B cell (primary cell): Measurements from ENCODE around the gene CXCL3.

Source experiments
- CTCF ChIP-seq: fragments of 200-600 bp; IDR thresholded peaks from one replicate; pipeline ENCODE4 v1.8.0; 2022; ENCODE audit warnings: antibody characterized with exemption, mild to moderate bottlenecking
- EZH2 ChIP-seq: IDR thresholded peaks from 2 replicates; pipeline ENCODE4 v1.6.1; 2012; ENCODE audit warnings: borderline replicate concordance, low read depth, mild to moderate bottlenecking, moderate library complexity, low read length; ENCODE audit not compliant: insufficient read depth, poor library complexity, severe bottlenecking

- TF ChIP-seq CTCF: no peak
- no peak for TF ChIP-seq EZH2
Observed at GRCh38 chr4:73988061-73988460, 50.4 kb downstream of the CXCL3 start, which contains the start of gene PPBP.
